ENCODE data around the gene DNAJC28.

DNA sequence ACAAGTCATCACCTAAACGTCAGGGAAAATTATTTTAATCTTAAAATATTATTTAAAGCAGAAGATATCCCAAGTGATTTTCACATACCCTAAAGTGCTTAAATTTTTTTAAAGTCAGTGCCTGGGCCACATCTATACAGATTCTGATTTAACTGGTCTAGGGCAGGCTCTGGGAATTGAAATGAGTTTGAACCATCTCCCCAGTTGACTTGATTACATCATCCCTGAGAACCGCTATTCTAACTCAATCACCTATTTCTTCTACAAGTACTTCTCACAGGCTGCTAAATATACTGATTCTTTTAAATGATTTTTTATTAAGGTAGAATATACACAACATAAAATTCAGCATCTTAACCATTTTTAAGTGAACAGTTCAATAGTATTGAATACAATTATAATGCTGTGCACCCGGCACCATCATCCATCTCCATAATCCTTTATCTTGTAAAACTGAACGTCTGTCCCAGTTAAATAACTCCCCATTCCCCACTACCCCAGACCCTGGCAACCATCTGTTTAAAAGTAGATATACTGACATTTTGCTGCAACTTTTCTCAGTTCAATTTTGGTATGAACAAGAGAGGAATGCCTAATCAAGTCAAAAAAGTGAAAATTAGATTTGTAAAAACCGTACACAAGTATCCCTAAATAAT lies 30.9 kb upstream of the DNAJC28 start:
- TF ChIP-seq, protein P1, sequence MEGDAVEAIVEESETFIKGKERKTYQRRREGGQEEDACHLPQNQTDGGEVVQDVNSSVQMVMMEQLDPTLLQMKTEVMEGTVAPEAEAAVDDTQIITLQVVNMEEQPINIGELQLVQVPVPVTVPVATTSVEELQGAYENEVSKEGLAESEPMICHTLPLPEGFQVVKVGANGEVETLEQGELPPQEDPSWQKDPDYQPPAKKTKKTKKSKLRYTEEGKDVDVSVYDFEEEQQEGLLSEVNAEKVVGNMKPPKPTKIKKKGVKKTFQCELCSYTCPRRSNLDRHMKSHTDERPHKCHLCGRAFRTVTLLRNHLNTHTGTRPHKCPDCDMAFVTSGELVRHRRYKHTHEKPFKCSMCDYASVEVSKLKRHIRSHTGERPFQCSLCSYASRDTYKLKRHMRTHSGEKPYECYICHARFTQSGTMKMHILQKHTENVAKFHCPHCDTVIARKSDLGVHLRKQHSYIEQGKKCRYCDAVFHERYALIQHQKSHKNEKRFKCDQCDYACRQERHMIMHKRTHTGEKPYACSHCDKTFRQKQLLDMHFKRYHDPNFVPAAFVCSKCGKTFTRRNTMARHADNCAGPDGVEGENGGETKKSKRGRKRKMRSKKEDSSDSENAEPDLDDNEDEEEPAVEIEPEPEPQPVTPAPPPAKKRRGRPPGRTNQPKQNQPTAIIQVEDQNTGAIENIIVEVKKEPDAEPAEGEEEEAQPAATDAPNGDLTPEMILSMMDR (IDR thresholded peaks at IDR 0.05) = no peak
- TF ChIP-seq POLR2A (IDR thresholded peaks at IDR 0.05) = no peak

Measured in prostate gland (tissue), 2 donors.